HG03460 (cell line): ENCODE measurements around the gene UFD1.

Experiments used
- ATAC-seq: cut with Tn5 transposase; IDR thresholded peaks from one replicate; pipeline ENCODE4 v1.9.1; 2021; ENCODE audit not compliant: unreplicated experiment

Gene UFD1

GRCh38 chr22:19472233-19472632 is 6.8 kb downstream of the UFD1 start:
- ATAC-seq = no peak

- no peak for ATAC-seq
Observed at GRCh38 chr22:19471572-19471971, 7.4 kb downstream of the UFD1 start.

- ATAC-seq = no peak
Observed at GRCh38 chr22:19470010-19470409, 9.0 kb downstream of the UFD1 start.

- ATAC-seq = no peak
Observed at GRCh38 chr22:19469421-19469820, 9.6 kb downstream of the UFD1 start.

GRCh38 chr22:19467912-19468311 is 11.1 kb downstream of the UFD1 start:
- no peak for ATAC-seq

- no peak for ATAC-seq
Observed at GRCh38 chr22:19466848-19467752, 11.9 kb downstream of the UFD1 start.

GRCh38 chr22:19466126-19466716 is 12.8 kb downstream of the UFD1 start:
- no peak for ATAC-seq

GRCh38 chr22:19464975-19465374 is 14.0 kb downstream of the UFD1 start:
- ATAC-seq = no peak

GRCh38 chr22:19464546-19464945 is 14.4 kb downstream of the UFD1 start:
- ATAC-seq = no peak

GRCh38 chr22:19463491-19464469 is 15.2 kb downstream of the UFD1 start:
- ATAC-seq = no peak

- ATAC-seq = no peak
Observed at GRCh38 chr22:19463008-19463407, 16.0 kb downstream of the UFD1 start.

- ATAC-seq = no peak
Observed at GRCh38 chr22:19461506-19461905, 17.5 kb downstream of the UFD1 start.

GRCh38 chr22:19460036-19460435 is 19.0 kb downstream of the UFD1 start:
- no peak for ATAC-seq

GRCh38 chr22:19457828-19458428 is 21.1 kb downstream of the UFD1 start:
- no peak for ATAC-seq

GRCh38 chr22:19456541-19456940 is 22.5 kb downstream of the UFD1 start:
- ATAC-seq = no peak

GRCh38 chr22:19455585-19456370 is 23.2 kb downstream of the UFD1 start:
- no peak for ATAC-seq

- ATAC-seq = no peak
Observed at GRCh38 chr22:19455033-19455432, 24.0 kb downstream of the UFD1 start.

- ATAC-seq = no peak
Observed at GRCh38 chr22:19454156-19454555, 24.8 kb downstream of the UFD1 start.

- no peak for ATAC-seq
Observed at GRCh38 chr22:19453718-19454117, 25.3 kb downstream of the UFD1 start.

GRCh38 chr22:19451570-19451969 is 27.4 kb downstream of the UFD1 start:
- no peak for ATAC-seq
